ENCODE data around the gene USP32.

DNA sequence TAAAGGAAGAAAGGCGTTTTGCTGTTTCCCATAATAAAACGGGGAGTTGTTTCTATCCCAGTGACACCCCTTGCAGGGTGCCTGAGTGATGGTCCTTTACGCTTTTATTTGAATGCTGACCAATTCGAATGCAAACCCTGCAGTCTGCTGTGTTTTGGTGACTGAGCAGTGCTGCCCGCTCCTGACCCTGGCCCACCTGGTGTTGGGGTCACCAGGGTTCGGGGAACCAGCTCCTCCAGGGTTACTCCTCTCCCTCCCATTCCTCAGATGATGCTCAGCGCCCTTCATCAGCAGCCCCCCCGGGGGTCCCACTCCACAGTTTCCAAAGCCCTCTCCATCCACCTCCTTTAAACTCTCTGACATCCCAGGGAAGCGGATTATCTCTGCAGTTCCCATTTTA is 236.1 kb downstream of the USP32 start:
- no peak for TF ChIP-seq POLR2A (IDR thresholded peaks at IDR 0.05; ENCODE audit: low read length)
- no peak for TF ChIP-seq GATA1 (IDR thresholded peaks at IDR 0.05; ENCODE audit: low read depth, low read length)
